ENCODE measurements around the gene BRD1. TPM values are rescaled to one million over a fixed set of nuclear protein-coding genes. Genes with fewer than 3 reads are reported as not detected.

The BRD1 gene
- total RNA-seq, 1 experiment from 2014 or later = 31.3 TPM

- no peaks in the 10 kb centered on the region for H3K79me2 ChIP-seq (ENCODE audit: insufficient read depth, low read length)
- no peak overlapping the region for H3K4me3 ChIP-seq (replicated peaks in 1 of 2; ENCODE audit: low read depth in 1 of 2, low read length in 2 of 2)
- POLR2A ChIA-PET = interaction anchor here (0.8 to 1.6 kb wide), 2 partner anchors 21 to 262 kb away, joined by 3 to 4 read pairs; no protein-coding TSS in a partner anchor
- intact Hi-C loops (cut with micrococcal nuclease) = loop anchor here (5.0 kb wide), 1 partner anchor 149 kb away; the partner anchor contains the start of genes ALG12 and CRELD2
- RAD21 ChIA-PET (ENCODE audit: low non-redundant PET in 1 of 2, low total read pairs in 2 of 2, uncharacterized antibody in 2 of 2, unreplicated experiment in 2 of 2) = interaction anchor here (0.8 to 1.1 kb wide), 2 partner anchors 262 kb away, joined by 3 read pairs; no protein-coding TSS in a partner anchor
- peaks cover 0 to 7% of the 10 kb centered on the region in 2 experiments; a peak in 1 of 4 replicates for H3K9me3 ChIP-seq (ENCODE audit: control insufficient read depth in 1 of 2, insufficient read depth in 1 of 2, low read depth in 1 of 2, low read length in 2 of 2)
- CTCF ChIA-PET = interaction anchor here (0.9 to 2.6 kb wide), 6 partner anchors 149 to 473 kb away, joined by 3 to 16 read pairs (median 6); partner anchors contain the start of genes ALG12 and CRELD2
- no peaks in the 10 kb centered on the region for H4K20me1 ChIP-seq (ENCODE audit: insufficient read depth)
- no peak overlapping the region for H3K4me2 ChIP-seq (ENCODE audit: low read length)
- DNase-seq (ENCODE audit: low read depth, low spot score) = no peak
- TF ChIP-seq ZBTB33 (IDR thresholded peaks at IDR 0.05; ENCODE audit: extremely low read depth, insufficient replicate concordance, low read length) (no peak), FOSL1 (IDR thresholded peaks at IDR 0.05; ENCODE audit: low read depth) (no peak), SP1 (IDR thresholded peaks at IDR 0.05; ENCODE audit: low read depth) (no peak), YY1 (IDR thresholded peaks at IDR 0.05; ENCODE audit: extremely low read depth, insufficient replicate concordance, low read depth, low read length) (no peak), ZNF274 (IDR thresholded peaks at IDR 0.05; ENCODE audit: low read depth, low read length) (no peak), CEBPB (IDR thresholded peaks at IDR 0.05; ENCODE audit: low read depth) (no peak), EZH2 (IDR thresholded peaks at IDR 0.05) (no peak), CBX3 (IDR thresholded peaks at IDR 0.05; ENCODE audit: low read depth) (no peak), ELF1 (IDR thresholded peaks at IDR 0.05; ENCODE audit: borderline replicate concordance, low read depth) (no peak), POLR2A (IDR thresholded peaks at IDR 0.05; ENCODE audit: borderline replicate concordance, extremely low read depth, insufficient read depth, insufficient read length) (no peak)
- no peak overlapping the region for H3K9ac ChIP-seq (ENCODE audit: low read length)
- H2AFZ ChIP-seq (ENCODE audit: low read depth, low read length, poor library complexity, severe bottlenecking) = no peak overlapping the region
- no peaks in the 10 kb centered on the region for H3K9me2 ChIP-seq (ENCODE audit: insufficient read depth)
- no peak for ATAC-seq
- no peaks in the 10 kb centered on the region for H3K4me1 ChIP-seq (ENCODE audit: control insufficient read depth in 1 of 2, insufficient read depth in 2 of 2, low read length in 2 of 2)
- H3K36me3 ChIP-seq (ENCODE audit: control insufficient read depth in 1 of 2, insufficient read depth in 2 of 2, low read length in 2 of 2) = peaks cover 0 to 1% of the 10 kb centered on the region in 2 experiments; a peak in 2 of 4 replicates
- H3K27me3 ChIP-seq (ENCODE audit: insufficient read depth, low read length) = no peaks in the 10 kb centered on the region
- BruUV-seq (replicated peaks) = no TSS peak
- H3K27ac ChIP-seq (ENCODE audit: low read depth, low read length) = no peak overlapping the region
These were observed 59.4 kb downstream of the BRD1 start for GRCh38 chr22:49768077-49768910.
